H1 (cell line): ENCODE results near the gene ETV1. TPM values are rescaled to one million over a fixed set of nuclear protein-coding genes. Genes with fewer than 3 reads are reported as not detected.

Experiments used
- BACH1 ChIP-seq: IDR thresholded peaks from 2 replicates; pipeline ENCODE4 v1.6.1; 2012; ENCODE audit warnings: low read length, improper control_type of control experiment
- RAD21 ChIP-seq, 2 experiments: IDR thresholded peaks in 1 of 2; conservative IDR thresholded peaks in 1 of 2; 2 replicates each; pipeline ENCODE4 v1.6.1; 2011; ENCODE audit warnings: low read depth in 2 of 2, low read length in 2 of 2, improper control_type of control experiment in 1 of 2, inconsistent platforms in 1 of 2, mild to moderate bottlenecking in 1 of 2, moderate library complexity in 1 of 2
- RBBP5 ChIP-seq: IDR thresholded peaks from 2 replicates; pipeline ENCODE4 v1.7.1; 2012; ENCODE audit warnings: low read depth, mild to moderate bottlenecking, inconsistent platforms, low read length, moderate library complexity, borderline replicate concordance
- RXRA ChIP-seq: IDR thresholded peaks from 2 replicates; pipeline ENCODE4 v1.6.1; 2011; ENCODE audit warnings: low read depth, mild to moderate bottlenecking, low read length, moderate library complexity; ENCODE audit not compliant: insufficient read depth
- SP1 ChIP-seq: IDR thresholded peaks from 2 replicates; pipeline ENCODE4 v1.6.1; 2011; ENCODE audit warnings: low read depth, low read length
- SRF ChIP-seq: IDR thresholded peaks from 2 replicates; pipeline ENCODE4 v1.6.1; 2011; ENCODE audit warnings: mild to moderate bottlenecking, low read depth, low read length, moderate library complexity
- polyA plus RNA-seq, 7 experiments: library from polyadenylated mRNA; depleted of rRNA in 3 of 7; stranded (reverse) in 5 of 7; unstranded in 2 of 7; fragments of >200 nt in 5 of 7; fragments of 200-250 nt in 2 of 7; gene quantifications; 1 replicate in 5 of 7; 2 replicates in 1 of 7; 4 replicates in 1 of 7; pipeline versions ENCODE4 v1.2.1 to v1.2.3, GENCODE V29; 2011 to 2013; ENCODE audit warnings: missing spikeins in 2 of 7, mixed read lengths in 2 of 7
- total RNA-seq: library from RNA; stranded (reverse); fragmentation: NEBNext Ultra II Directional; extraction: Animal tissue kit (Norgen Biotek cat#: 25700); gene quantifications from 2 replicates; pipeline ENCODE4 v1.2.1, GENCODE V29; 2021
- TF ChIP-seq, protein P1 (sequence below): IDR thresholded peaks from 2 replicates; pipeline ENCODE4 v1.6.1; 2012; ENCODE audit warnings: inconsistent platforms

The ETV1 gene
- total and polyA plus RNA-seq, 2 of the 8 experiments (the other 6 are each of a cell fraction or from before 2014, with no cell fraction given): 58.3 to 91.2 TPM

DNA sequence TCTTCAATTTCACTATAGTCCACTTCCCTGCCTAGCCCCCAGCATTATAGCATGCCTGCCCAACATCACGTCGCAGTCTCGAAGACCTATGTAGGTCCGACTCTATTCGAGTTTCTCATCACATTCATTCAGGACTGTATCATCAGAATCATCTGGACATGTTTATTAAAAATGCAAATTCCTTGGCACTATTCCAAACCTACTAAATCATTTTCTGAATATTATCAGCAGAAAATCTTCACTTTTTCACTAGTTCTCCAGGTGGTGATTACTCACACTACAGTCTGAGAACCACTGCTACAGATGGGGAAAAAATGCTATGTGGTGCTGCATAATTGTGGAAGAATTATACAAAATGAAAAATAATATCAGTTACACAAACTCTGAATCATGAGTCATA lies 29.3 kb upstream of the ETV1 start (continued):
- no peak for TF ChIP-seq RAD21 (IDR thresholded peaks at IDR 0.05 in 1 of 2, conservative IDR thresholded peaks at IDR 0.05 in 1 of 2; ENCODE audit: low read depth in 2 of 2, low read length in 2 of 2)
- no peak for TF ChIP-seq SRF
- TF ChIP-seq SP1: no peak
- TF ChIP-seq BACH1: no peak
- TF ChIP-seq RXRA: no peak
- TF ChIP-seq, protein P1, sequence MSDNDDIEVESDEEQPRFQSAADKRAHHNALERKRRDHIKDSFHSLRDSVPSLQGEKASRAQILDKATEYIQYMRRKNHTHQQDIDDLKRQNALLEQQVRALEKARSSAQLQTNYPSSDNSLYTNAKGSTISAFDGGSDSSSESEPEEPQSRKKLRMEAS: no peak
- TF ChIP-seq RBBP5: no peak
